Gastroesophageal sphincter (tissue), 3 donors: ENCODE results near the gene CCDC85B.

Source experiments
- POLR2A ChIP-seq, 2 donors: fragments of 450-650 bp; IDR thresholded peaks; one replicate each; pipeline ENCODE4 v1.6.1; 2017; ENCODE audit warnings: antibody characterized with exemption in 2 of 2, mild to moderate bottlenecking in 2 of 2, moderate library complexity in 1 of 2
- TF ChIP-seq, protein P1 (sequence below), 4 experiments: fragments of 200-600 bp in 2 of 4; fragments of 450-650 bp in 2 of 4; sonication (generic) in 1 of 4; IDR thresholded peaks; one replicate each; pipeline ENCODE4 v1.5.1; 2017 to 2019; ENCODE audit warnings: antibody characterized with exemption in 4 of 4, mild to moderate bottlenecking in 2 of 4, moderate library complexity in 2 of 4

DNA sequence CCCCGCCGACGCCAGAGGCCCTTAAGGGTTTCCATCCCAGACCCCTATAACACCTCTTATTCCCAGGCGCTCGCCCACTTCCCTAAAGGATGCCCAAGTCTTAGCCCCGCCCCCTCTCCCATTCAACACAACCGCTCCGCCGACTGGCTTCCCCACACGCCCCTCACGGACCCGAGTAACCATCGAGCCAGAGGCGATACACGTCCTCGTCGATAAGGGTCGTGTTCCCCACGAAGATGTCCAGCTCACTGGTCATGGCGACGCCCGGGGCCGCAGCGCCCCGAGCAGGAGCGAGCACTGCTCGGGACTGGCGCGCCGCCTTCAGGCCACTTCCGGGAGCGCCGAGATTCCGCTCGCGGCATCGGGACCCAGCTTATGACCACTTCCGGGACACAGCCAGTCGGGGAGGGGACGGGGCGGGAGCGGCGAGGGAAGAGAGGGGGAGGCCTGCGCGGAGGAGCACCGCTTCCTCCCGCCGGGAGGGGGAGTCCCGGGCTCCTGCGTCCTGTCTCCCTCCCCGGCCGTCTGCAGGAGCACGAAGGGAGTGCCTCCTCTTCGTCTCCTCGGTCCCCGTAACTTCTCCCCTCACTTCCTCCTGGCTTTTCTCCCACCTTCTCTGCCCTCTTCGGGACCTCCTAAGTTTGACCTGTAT is 2.2 kb upstream of the CCDC85B start, which contains the start of gene FIBP:
- TF ChIP-seq, protein P1, sequence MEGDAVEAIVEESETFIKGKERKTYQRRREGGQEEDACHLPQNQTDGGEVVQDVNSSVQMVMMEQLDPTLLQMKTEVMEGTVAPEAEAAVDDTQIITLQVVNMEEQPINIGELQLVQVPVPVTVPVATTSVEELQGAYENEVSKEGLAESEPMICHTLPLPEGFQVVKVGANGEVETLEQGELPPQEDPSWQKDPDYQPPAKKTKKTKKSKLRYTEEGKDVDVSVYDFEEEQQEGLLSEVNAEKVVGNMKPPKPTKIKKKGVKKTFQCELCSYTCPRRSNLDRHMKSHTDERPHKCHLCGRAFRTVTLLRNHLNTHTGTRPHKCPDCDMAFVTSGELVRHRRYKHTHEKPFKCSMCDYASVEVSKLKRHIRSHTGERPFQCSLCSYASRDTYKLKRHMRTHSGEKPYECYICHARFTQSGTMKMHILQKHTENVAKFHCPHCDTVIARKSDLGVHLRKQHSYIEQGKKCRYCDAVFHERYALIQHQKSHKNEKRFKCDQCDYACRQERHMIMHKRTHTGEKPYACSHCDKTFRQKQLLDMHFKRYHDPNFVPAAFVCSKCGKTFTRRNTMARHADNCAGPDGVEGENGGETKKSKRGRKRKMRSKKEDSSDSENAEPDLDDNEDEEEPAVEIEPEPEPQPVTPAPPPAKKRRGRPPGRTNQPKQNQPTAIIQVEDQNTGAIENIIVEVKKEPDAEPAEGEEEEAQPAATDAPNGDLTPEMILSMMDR (IDR thresholded peaks at IDR 0.05): peak; percentile 88 to 96 (median 90)
- TF ChIP-seq POLR2A (IDR thresholded peaks at IDR 0.05): peak; percentile 87 to 94
